K562 (cell line): ENCODE measurements around the gene FXYD3. TPM values are rescaled to one million over a fixed set of nuclear protein-coding genes. Genes with fewer than 3 reads are reported as not detected.

Experiments
- ATAC-seq: fragments of 200-7000 bp; cut with Tn5 transposase; 3 replicates; pipeline ENCODE4 v1.9.1; 2020; ENCODE audit warnings: moderate library complexity
- BruUV-seq: library from RNA; stranded (reverse); fragments of 400-500 nt; replicated peaks from 2 replicates; lab custom pipeline; 2021; lab: Mats Ljungman, UMichigan
- CTCF ChIA-PET: fragments of 300-600 bp; formaldehyde crosslinking; extraction: SDS; loops from one replicate; lab custom pipeline; 2021; ENCODE audit warnings: low intra/inter-chr PET ratio; lab: Yijun Ruan, JAX
- POLR2A ChIA-PET: fragments of 300-600, 350-650 bp; sonication (Branson Sonifier 250); formaldehyde crosslinking; extraction: SDS; loops from one replicate; lab custom pipeline; 2021; ENCODE audit warnings: antibody characterized with exemption, inconsistent platforms; lab: Yijun Ruan, JAX
- DNase-seq, 4 experiments: peaks; one replicate each; pipeline versions ENCODE4 v3.0.0 to v3.0.0-alpha.2; 2011 to 2018; ENCODE audit warnings: low spot score in 3 of 4, mixed read lengths in 3 of 4; ENCODE audit errors: extremely low read depth in 1 of 4
- FAIRE-seq: peaks from 2 replicates; lab custom pipeline; 2011; peaks lifted over from hg19 to GRCh38; lab: Jason Lieb, UNC
- H2AFZ ChIP-seq: 2 replicates; pipeline ENCODE4 v1.6.0; 2011; ENCODE audit warnings: low read depth, low read length, control low read depth, inconsistent platforms
- H3K27ac ChIP-seq: fragments of 200-600 bp; 3 replicates; pipeline ENCODE4 v1.8.0; 2011; ENCODE audit warnings: low read depth, mild to moderate bottlenecking, control low read depth, inconsistent platforms, low read length, moderate library complexity, mixed read lengths; ENCODE audit errors: extremely low read depth
- H3K27me3 ChIP-seq, 2 experiments: fragments of 300-600 bp in 1 of 2; 2 replicates in 1 of 2; 3 replicates in 1 of 2; pipeline versions ENCODE4 v1.6.0 to v1.8.0; 2011; ENCODE audit warnings: inconsistent platforms in 2 of 2, low read length in 2 of 2, mild to moderate bottlenecking in 1 of 2, mixed read lengths in 1 of 2, moderate library complexity in 1 of 2; ENCODE audit not compliant: control insufficient read depth in 2 of 2, insufficient read depth in 2 of 2
- H3K36me3 ChIP-seq: fragments of 300-600 bp; 3 replicates; pipeline ENCODE4 v1.8.0; 2011; ENCODE audit warnings: mild to moderate bottlenecking, low read length, inconsistent platforms; ENCODE audit not compliant: control insufficient read depth, insufficient read depth
- H3K4me1 ChIP-seq, 2 experiments: fragments of 200-600 bp in 1 of 2; replicated peaks in 1 of 2; 2 replicates in 1 of 2; 3 replicates in 1 of 2; pipeline versions ENCODE4 v1.5.1 to v1.8.0; 2011; ENCODE audit warnings: inconsistent platforms in 2 of 2, low read length in 2 of 2, mild to moderate bottlenecking in 1 of 2, mixed read lengths in 1 of 2, moderate library complexity in 1 of 2; ENCODE audit not compliant: control insufficient read depth in 2 of 2, insufficient read depth in 2 of 2
- H3K4me2 ChIP-seq: 2 replicates; pipeline ENCODE4 v1.6.1; 2011; ENCODE audit warnings: low read length, control low read depth, inconsistent platforms, mixed read lengths; ENCODE audit not compliant: insufficient read depth
- H3K4me3 ChIP-seq: fragments of 200-600 bp; sonication (generic), shearing (Covaris generic); 2 replicates; pipeline ENCODE4 v1.5.1; 2016; ENCODE audit warnings: control low read depth, inconsistent platforms
- H3K79me2 ChIP-seq: fragments of 200-600 bp; 3 replicates; pipeline ENCODE4 v1.8.0; 2011; ENCODE audit warnings: low read length, inconsistent platforms; ENCODE audit not compliant: control insufficient read depth, insufficient read depth
- H3K9ac ChIP-seq, 2 experiments: 2 replicates each; pipeline versions ENCODE4 v1.6.0 to v1.6.1; 2011; ENCODE audit warnings: low read depth in 2 of 2, low read length in 2 of 2, control low read depth in 1 of 2, inconsistent platforms in 1 of 2, mild to moderate bottlenecking in 1 of 2, mixed read lengths in 1 of 2; ENCODE audit not compliant: insufficient read depth in 1 of 2
- H3K9me1 ChIP-seq: one replicate; pipeline ENCODE4 v1.6.0; 2011; ENCODE audit warnings: inconsistent platforms, mild to moderate bottlenecking, low read length, moderate library complexity; ENCODE audit not compliant: control insufficient read depth, insufficient read depth
- H3K9me3 ChIP-seq: replicated peaks from 2 replicates; pipeline ENCODE4 v1.5.1; 2011; ENCODE audit warnings: low read depth, low read length, inconsistent platforms; ENCODE audit not compliant: control insufficient read depth, insufficient read depth
- H4K20me1 ChIP-seq: replicated peaks from 2 replicates; pipeline ENCODE4 v1.6.1; 2011; ENCODE audit warnings: low read length, inconsistent platforms, mixed read lengths; ENCODE audit not compliant: control insufficient read depth, insufficient read depth
- BCOR ChIP-seq: fragments of 450-650 bp; IDR thresholded peaks from 2 replicates; pipeline ENCODE4 v1.6.1; 2016
- CUX1 ChIP-seq: fragments of 200-800 bp; sonication (Bioruptor generic); IDR thresholded peaks from 2 replicates; pipeline ENCODE4 v1.6.1; 2016; ENCODE audit warnings: missing genetic modification characterization, missing compliant biosample characterization
- ESRRA ChIP-seq: fragments of 450-650 bp; IDR thresholded peaks from 2 replicates; pipeline ENCODE4 v1.6.1; 2014; ENCODE audit warnings: low read depth, mild to moderate bottlenecking, moderate library complexity, borderline replicate concordance
- KDM1A ChIP-seq, 2 experiments: fragments of 450-650 bp; IDR thresholded peaks; 2 replicates each; pipeline ENCODE4 v1.6.1; 2016; ENCODE audit warnings: mild to moderate bottlenecking in 2 of 2
- KLF1 ChIP-seq: fragments of 450-650 bp; IDR thresholded peaks from 2 replicates; pipeline ENCODE4 v1.6.1; 2016; ENCODE audit warnings: missing genetic modification characterization, missing compliant biosample characterization
- PHF20 ChIP-seq: fragments of 450-650 bp; IDR thresholded peaks from 2 replicates; pipeline ENCODE4 v1.6.1; 2018; ENCODE audit not compliant: partially characterized antibody
- PHF8 ChIP-seq: fragments of 200-600 bp; sonication (generic); IDR thresholded peaks from 2 replicates; pipeline ENCODE4 v1.6.1; 2012; ENCODE audit warnings: mixed run types, mild to moderate bottlenecking, inconsistent platforms, low read length, moderate library complexity, borderline replicate concordance
- POLR3A ChIP-seq: IDR thresholded peaks from 2 replicates; pipeline ENCODE4 v1.6.1; 2011; ENCODE audit warnings: borderline replicate concordance, mild to moderate bottlenecking, moderate library complexity; ENCODE audit not compliant: insufficient read length, insufficient read depth; ENCODE audit errors: extremely low read depth
- TEAD1 ChIP-seq, 2 experiments: fragments of 450-650 bp in 1 of 2; sonication (generic) in 1 of 2; formaldehyde crosslinking; IDR thresholded peaks; 2 replicates each; pipeline versions ENCODE4 v1.4.0 to v1.8.0; 2020 to 2022; ENCODE audit warnings: mild to moderate bottlenecking in 2 of 2, missing genetic modification reagents in 1 of 2
- ZNF212 ChIP-seq: fragments of 450-650 bp; formaldehyde crosslinking; IDR thresholded peaks from 2 replicates; pipeline ENCODE4 v1.4.0; 2020; ENCODE audit warnings: mild to moderate bottlenecking
- WGBS: fragments of 100-300 bp; shearing (Covaris generic); methylation state at CpG from one replicate; pipeline ENCODE4 v1.1.6; 2016; ENCODE audit warnings: low coverage, mixed read lengths; ENCODE audit not compliant: insufficient coverage; ENCODE audit errors: missing lambda C conversion rate; 5-methylcytosine and 5-hydroxymethylcytosine counted together
- in situ Hi-C: fragments of 300-500 bp; cut with MboI; formaldehyde crosslinking; loops from 4 replicates; pipeline ENCODE4 v1.15.0; 2018; ENCODE audit warnings: inconsistent platforms, mixed read lengths
- intact Hi-C: fragments of 100-400 bp; cut with micrococcal nuclease; formaldehyde crosslinking; loops from 2 replicates; pipeline ENCODE4 v1.14.2; 2022
- polyA plus RNA-seq, 8 experiments: library from polyadenylated mRNA; depleted of rRNA in 4 of 8; stranded (reverse) in 5 of 8; unstranded in 3 of 8; fragments of >200 nt; fragmentation: Nextera tagmentation in 2 of 8; fragmentation: Illumina TruSeq in 1 of 8; extraction: Ambion mirVana in 2 of 8; extraction: Trizol in 1 of 8; gene quantifications; 2 replicates each; pipeline versions ENCODE4 v1.2.1 to v1.2.3, GENCODE V29; 2011 to 2014; ENCODE audit warnings: inconsistent platforms in 1 of 8, missing spikeins in 1 of 8
- total RNA-seq, 7 experiments: library from RNA; depleted of rRNA in 6 of 7; stranded (reverse); fragments of >200 nt in 6 of 7; fragmentation: Illumina TruSeq in 2 of 7; extraction: Trizol in 2 of 7; gene quantifications; 2 replicates each; pipeline versions ENCODE4 v1.2.1 to v1.2.3, GENCODE V29; 2011 to 2021; ENCODE audit warnings: low replicate concordance in 1 of 7
- TF ChIP-seq, protein P1 (sequence below), 2 experiments: fragments of 450-650 bp in 1 of 2; sonication (generic) in 1 of 2; formaldehyde crosslinking in 1 of 2; IDR thresholded peaks in 1 of 2; conservative IDR thresholded peaks in 1 of 2; 2 replicates each; pipeline versions ENCODE4 v1.6.1 to v1.8.1; 2016 to 2023; ENCODE audit warnings: mild to moderate bottlenecking in 2 of 2, moderate library complexity in 2 of 2, inconsistent platforms in 1 of 2, missing genetic modification reagents in 1 of 2

The FXYD3 gene
- total and polyA plus RNA-seq, 9 of the 15 experiments (the other 6 are each of a cell fraction or from before 2014, with no cell fraction given): 0.24 TPM; not detected in 8

DNA sequence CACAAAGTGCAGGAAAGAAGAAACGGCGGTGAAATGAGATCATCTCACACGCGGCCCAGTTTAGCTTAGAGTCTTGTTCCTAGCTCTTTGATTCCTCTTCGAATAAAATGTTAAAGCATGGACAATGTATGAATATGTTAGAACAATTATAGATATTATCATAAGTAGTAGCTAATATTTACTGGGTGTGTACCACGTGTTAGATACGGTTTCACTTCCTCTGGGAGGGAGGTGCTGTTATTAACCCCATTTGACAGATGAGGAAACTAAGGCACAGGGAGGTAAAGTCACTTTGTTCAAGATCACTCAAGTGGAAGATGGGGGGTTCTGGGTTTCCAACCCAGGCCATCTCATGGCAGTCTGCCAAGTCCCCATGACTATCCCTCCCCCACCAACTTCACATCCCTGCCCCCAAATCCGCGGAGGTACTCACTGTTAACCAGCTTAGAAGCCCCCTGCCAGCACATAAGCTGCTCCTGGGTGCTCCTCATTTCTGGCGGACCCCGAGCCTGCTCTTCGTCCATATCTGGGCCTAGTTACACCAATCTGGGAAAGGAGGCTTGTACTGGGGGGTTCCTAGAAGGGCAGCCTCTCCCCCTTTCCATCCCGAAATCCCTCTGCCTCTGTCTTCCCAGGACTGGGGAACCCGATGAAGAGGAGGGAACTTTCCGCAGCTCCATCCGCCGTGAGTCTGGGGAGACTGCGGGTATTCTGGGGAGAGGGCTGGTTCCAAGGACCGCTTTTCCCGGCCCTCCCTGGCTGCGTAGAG lies 26.4 kb downstream of the FXYD3 start:
- peak overlapping the region; percentile 95 for H2AFZ ChIP-seq
- DNase-seq: peak in 1 of 4 experiments; percentile 53
- BruUV-seq: no TSS peak
- TF ChIP-seq ZNF212 (CRISPR knock-in tag) (no peak), PHF8 (peak; percentile 15; the same call in 1 of the 2 replicates), POLR3A (no peak), KDM1A (IDR thresholded peaks at IDR 0.05) (peak; percentile 73 to 88), PHF20 (peak; percentile 15), CUX1 (no peak), BCOR (peak; percentile 95), ESRRA (peak; percentile 22; the same call in 1 of the 2 replicates), KLF1 (tag) (no peak), TEAD1 (CRISPR knock-in tag; IDR thresholded peaks at IDR 0.05) (no peak)
- TF ChIP-seq, protein P1, sequence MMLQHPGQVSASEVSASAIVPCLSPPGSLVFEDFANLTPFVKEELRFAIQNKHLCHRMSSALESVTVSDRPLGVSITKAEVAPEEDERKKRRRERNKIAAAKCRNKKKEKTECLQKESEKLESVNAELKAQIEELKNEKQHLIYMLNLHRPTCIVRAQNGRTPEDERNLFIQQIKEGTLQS (IDR thresholded peaks at IDR 0.05): peak; percentile 46
- TF ChIP-seq, protein P1 (CRISPR knock-in tag; conservative IDR thresholded peaks at IDR 0.05): no peak

More for the DNA sequence above, 26.4 kb downstream of the FXYD3 start:
- WGBS: 9% methylated on average over 18 of the region's 21 CpGs
- ChIA-PET POLR2A (interaction anchor here (0.6 to 1.3 kb wide), 8 partner anchors 9 to 128 kb away, joined by 3 to 7 read pairs (median 4); no protein-coding TSS in a partner anchor), CTCF (interaction anchor here (0.6 kb wide), 1 partner anchor 11 kb away, joined by 3 read pairs; no protein-coding TSS in a partner anchor)
- intact Hi-C loops (loop anchor here (5.0 kb wide), 1 partner anchor 125 kb away; the partner anchor contains the start of gene USF2), in situ Hi-C loops (no loop called here)
- peak overlapping the region; percentile 19; the same call in 2 of the 3 replicates for H3K27ac ChIP-seq
- H3K4me3 ChIP-seq: peak overlapping the region; percentile 43
- peak overlapping the region; percentile 78 for H3K4me2 ChIP-seq
- H4K20me1 ChIP-seq: peaks cover 12% of the 10 kb centered on the region
- no peaks in the 10 kb centered on the region for H3K9me1 ChIP-seq
- ATAC-seq: no peak
- no peak for FAIRE-seq
- H3K9me3 ChIP-seq: no peaks in the 10 kb centered on the region
- peak overlapping the region; percentile 42 to 89 for H3K9ac ChIP-seq
- peaks cover 13 to 59% of the 10 kb centered on the region in 2 experiments for H3K4me1 ChIP-seq
- peaks cover 2% of the 10 kb centered on the region; the same call in 1 of the 3 replicates for H3K36me3 ChIP-seq
- no peaks in the 10 kb centered on the region for H3K79me2 ChIP-seq
- H3K27me3 ChIP-seq: no peaks in the 10 kb centered on the region; a peak in 2 of 5 replicates
